Effector memory CD8-positive, alpha-beta T cell (primary cell): ENCODE data around the gene ATG7.

Experiments
- ATAC-seq: fragments of 150-1000 bp; cut with Tn5 transposase; replicated peaks from 2 replicates; pipeline ENCODE4 v1.10.0; 2021; ENCODE audit warnings: mild to moderate bottlenecking, moderate library complexity
- DNase-seq, 3 experiments: peaks; one replicate each; pipeline ENCODE4 v3.0.0; 2021
- H3K27ac Mint-ChIP-seq, 2 donors: one replicate each; pipeline ENCODE4 v1.8.0; 2022; ENCODE audit warnings: mild to moderate bottlenecking in 2 of 2, mixed read lengths in 2 of 2, moderate library complexity in 2 of 2
- H3K27me3 Mint-ChIP-seq, 2 donors: one replicate each; pipeline ENCODE4 v1.8.0; 2022; ENCODE audit warnings: mixed read lengths in 2 of 2
- H3K36me3 Mint-ChIP-seq: one replicate; pipeline ENCODE4 v1.8.0; 2022; ENCODE audit warnings: mild to moderate bottlenecking, moderate library complexity, mixed read lengths; ENCODE audit not compliant: insufficient read depth
- H3K4me1 Mint-ChIP-seq, 2 donors: one replicate each; pipeline ENCODE4 v1.8.0; 2022; ENCODE audit warnings: low read depth in 2 of 2, mixed read lengths in 2 of 2
- H3K4me3 Mint-ChIP-seq, 2 donors: one replicate each; pipeline ENCODE4 v1.8.0; 2022; ENCODE audit warnings: mild to moderate bottlenecking in 2 of 2, mixed read lengths in 2 of 2, moderate library complexity in 2 of 2
- H3K9me3 Mint-ChIP-seq, 2 donors: one replicate each; pipeline ENCODE4 v1.8.0; 2022; ENCODE audit warnings: mixed read lengths in 2 of 2

The ATG7 gene

DNA sequence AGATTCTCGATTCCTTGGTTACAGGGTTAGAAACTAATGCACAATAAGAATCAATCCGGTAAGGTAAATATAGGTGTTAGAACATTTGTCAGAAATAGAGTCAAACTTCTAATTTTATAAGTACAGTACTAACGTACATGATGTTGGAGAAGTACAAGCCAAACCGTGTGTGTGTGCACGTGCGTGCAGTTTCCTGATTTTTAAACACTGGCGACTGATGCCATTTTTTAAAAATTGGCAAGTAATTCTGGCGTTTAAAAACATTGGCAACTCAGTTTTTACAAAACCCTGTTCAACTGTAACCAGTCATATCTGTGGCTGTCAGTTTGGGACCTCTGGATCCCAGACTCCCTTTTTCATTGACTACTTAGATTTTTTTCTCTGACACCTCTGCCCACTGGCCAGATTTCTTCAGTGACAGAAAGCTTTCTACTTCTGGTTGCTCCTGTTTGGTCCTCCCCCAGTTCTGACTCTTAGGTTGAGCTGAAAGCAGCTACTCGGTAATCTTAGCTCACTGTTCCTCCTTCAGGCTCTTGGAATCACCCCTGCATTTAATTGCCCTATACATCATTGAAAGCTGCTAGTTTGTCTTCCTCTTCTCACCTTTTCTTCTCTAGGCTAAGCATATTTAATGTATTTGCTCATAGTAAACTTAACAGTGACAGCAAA, 843 bp downstream of the ATG7 start:
- no peaks in the 10 kb centered on the region for H3K9me3 Mint-ChIP-seq
- H3K4me3 Mint-ChIP-seq: peak overlapping the region; percentile 94 to 97
- peak overlapping the region; percentile 99 for H3K27ac Mint-ChIP-seq
- DNase-seq (peak in 1 of 3 experiments; percentile 2), ATAC-seq (no peak)
- peaks cover 25 to 39% of the 10 kb centered on the region in 2 donors for H3K4me1 Mint-ChIP-seq
- peaks cover 20% of the 10 kb centered on the region for H3K36me3 Mint-ChIP-seq
- H3K27me3 Mint-ChIP-seq: no peaks in the 10 kb centered on the region

DNA sequence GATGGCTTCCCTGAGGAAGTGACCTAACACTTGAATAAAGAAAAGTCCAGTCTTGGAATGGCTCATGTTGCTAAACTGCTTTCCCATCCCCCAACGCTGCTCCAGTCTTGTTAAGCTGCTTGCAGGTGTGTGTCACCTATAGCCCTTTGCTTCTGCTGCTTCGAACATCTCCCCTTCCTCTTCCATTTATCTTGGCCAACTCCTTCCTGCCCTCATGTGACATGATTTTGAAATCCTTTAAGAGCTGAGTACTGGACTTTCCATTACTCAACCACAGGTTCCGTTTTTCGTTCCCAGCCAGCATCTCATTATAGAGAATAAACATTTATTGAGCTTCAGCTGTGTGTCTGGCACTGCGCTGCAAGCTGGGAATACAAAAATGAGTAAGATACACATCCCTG, 1.7 kb downstream of the ATG7 start:
- Mint-ChIP-seq H3K4me3 (peak overlapping the region; percentile 94 to 97), H3K9me3 (no peaks in the 10 kb centered on the region), H3K36me3 (peaks cover 21% of the 10 kb centered on the region), H3K27me3 (no peaks in the 10 kb centered on the region), H3K27ac (peak overlapping the region; percentile 99), H3K4me1 (peaks cover 25 to 39% of the 10 kb centered on the region in 2 donors)
- ATAC-seq: no peak
- no peak for DNase-seq

DNA sequence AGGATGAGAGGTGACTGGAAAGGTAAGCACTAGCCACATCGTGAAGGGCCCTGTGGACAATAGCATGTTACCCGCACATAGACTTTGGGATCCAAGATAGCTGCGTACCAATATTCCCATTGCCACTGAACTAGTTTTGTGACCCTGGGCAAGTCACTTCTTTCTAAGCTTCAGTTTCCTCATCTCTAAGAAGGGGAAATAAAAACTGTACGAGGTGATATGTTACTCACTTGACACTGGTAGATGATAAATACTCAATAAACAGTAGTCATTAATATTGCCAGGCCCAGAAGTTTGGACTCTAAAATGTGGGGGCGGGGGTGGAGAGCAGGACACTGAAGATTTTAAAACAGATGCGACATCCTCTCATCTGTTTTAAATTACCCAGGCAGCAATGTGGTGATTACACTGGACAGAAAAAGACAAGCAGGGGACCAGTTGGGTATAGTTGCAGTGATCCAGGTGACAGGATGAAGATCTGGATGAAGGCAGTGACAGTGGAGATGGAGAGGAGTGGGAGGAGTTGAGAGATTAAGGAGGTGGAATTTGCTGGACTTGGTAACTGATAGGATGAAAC, 2.5 kb downstream of the ATG7 start:
- ATAC-seq: no peak
- H3K4me1 Mint-ChIP-seq: peaks cover 25 to 39% of the 10 kb centered on the region in 2 donors
- peak overlapping the region; percentile 99 for H3K27ac Mint-ChIP-seq
- peaks cover 23% of the 10 kb centered on the region for H3K36me3 Mint-ChIP-seq
- DNase-seq: no peak
- no peaks in the 10 kb centered on the region for H3K27me3 Mint-ChIP-seq
- no peak overlapping the region for H3K4me3 Mint-ChIP-seq
- no peaks in the 10 kb centered on the region for H3K9me3 Mint-ChIP-seq

DNA sequence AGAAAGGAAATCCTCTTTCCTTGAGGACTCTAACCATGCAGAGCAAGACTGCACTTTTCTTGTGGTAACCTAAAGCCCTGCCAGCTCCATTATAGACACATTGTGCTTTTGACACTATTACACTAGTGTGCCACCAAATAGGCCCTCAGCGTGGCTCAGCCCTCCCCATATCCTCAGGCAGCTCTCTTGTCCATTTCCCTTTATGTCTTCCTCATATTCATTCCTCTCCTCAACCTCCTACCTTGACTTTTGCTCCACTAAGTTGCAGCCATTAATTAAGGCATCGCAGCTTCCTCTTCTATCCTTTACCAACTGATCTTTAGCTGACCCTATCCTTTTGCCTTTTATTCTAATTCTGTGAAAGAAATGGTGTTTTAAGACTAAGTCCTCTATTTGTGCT, 3.7 kb downstream of the ATG7 start:
- Mint-ChIP-seq H3K36me3 (peaks cover 27% of the 10 kb centered on the region), H3K27ac (peak overlapping the region in 1 of 2 donors; percentile 0), H3K4me1 (peaks cover 25 to 39% of the 10 kb centered on the region in 2 donors)

DNA sequence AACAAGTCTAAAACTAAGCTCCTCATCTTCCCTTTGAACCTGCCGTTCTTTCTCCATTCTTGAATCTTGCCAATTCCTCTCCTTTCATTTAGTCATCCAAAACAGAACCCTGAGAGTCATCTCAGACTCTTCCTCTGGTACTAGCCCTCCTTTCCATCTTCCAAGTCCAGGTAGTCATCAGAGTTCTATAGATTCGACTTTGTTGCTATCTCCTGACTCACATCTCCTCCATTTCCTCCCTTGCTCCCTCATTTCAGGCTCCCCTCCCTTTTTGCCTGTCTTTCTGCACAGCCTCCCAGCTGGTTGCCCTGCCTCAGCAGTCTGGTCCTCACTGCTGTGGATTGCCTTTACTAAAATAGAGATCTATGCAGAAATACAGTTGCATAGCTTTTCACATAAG, 4.7 kb downstream of the ATG7 start:
- DNase-seq (no peak), ATAC-seq (no peak)
- Mint-ChIP-seq H3K27me3 (no peaks in the 10 kb centered on the region), H3K36me3 (peaks cover 30% of the 10 kb centered on the region), H3K4me3 (no peak overlapping the region), H3K9me3 (no peaks in the 10 kb centered on the region), H3K27ac (peak overlapping the region in 1 of 2 donors; percentile 1), H3K4me1 (peaks cover 24 to 40% of the 10 kb centered on the region in 2 donors)

More for the DNA sequence above, 3.7 kb downstream of the ATG7 start:
- Mint-ChIP-seq H3K27me3 (no peaks in the 10 kb centered on the region), H3K4me3 (no peak overlapping the region), H3K9me3 (no peaks in the 10 kb centered on the region)
- DNase-seq (no peak), ATAC-seq (no peak)

DNA sequence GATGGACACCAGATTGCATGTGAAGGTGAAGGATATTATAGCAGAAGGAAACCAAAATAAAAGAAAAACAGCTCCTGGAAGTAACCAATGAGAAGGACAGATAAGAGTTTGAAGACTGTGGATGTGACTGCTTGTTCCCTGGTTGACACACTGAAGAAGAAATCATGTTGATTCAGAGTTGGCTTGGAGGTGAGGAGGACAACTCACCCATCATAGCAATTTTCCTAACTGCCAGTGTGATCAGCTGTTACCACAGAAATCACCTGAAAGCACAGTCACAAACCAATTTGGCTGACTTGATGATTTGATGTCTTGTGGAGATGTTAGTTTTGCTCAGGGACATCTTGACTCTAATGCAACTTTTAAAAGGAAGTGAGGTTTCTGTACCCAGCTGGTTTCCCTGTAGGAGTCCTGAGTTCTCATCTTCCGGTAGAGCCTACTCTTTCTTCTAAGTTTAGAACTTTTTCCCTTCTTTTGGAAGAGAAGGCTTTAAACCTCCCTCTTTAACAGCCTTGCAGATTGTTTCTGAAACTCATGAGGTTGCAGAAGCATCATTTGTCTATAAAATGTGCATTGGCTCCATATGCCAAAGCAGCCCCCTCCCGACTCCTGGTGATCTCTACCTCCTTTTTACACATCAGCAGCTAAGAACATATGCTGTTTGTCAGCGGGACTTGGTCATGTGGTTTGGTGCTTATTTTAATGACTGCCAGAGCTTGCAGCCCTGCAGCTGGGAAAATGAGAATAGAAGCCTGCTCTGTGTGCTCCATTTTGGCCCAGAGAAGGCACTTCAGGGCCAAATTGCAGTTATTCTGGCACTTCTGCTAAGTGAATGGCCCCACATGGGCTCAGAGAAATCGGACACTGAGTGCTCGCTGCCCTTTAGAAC, 10.3 kb downstream of the ATG7 start:
- DNase-seq (no peak), ATAC-seq (no peak)
- Mint-ChIP-seq H3K36me3 (peaks cover 23% of the 10 kb centered on the region), H3K4me1 (peaks cover 12 to 23% of the 10 kb centered on the region in 2 donors), H3K9me3 (no peaks in the 10 kb centered on the region), H3K27ac (peak overlapping the region; percentile 4 to 65), H3K4me3 (no peak overlapping the region), H3K27me3 (no peaks in the 10 kb centered on the region)

DNA sequence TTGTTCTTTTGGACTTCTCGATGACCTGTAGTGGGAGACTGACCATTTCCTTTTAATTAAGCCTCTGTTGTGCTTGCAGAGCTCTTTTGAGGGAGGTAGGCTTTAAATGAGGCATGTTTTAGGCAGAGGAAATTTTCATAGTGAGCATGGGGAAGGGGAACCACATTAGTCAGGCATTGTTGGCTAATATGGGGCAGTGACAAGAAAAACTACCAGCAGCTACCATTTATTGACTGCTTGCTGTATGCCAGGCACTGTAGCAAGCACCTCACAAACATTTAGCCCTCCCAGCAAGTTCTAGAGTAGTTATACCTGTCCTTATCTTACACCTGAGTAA, 10.9 kb downstream of the ATG7 start:
- H3K4me3 Mint-ChIP-seq: no peak overlapping the region
- H3K9me3 Mint-ChIP-seq: no peaks in the 10 kb centered on the region
- peaks cover 23% of the 10 kb centered on the region for H3K36me3 Mint-ChIP-seq
- DNase-seq (no peak), ATAC-seq (no peak)
- H3K27me3 Mint-ChIP-seq: no peaks in the 10 kb centered on the region
- H3K4me1 Mint-ChIP-seq: peaks cover 12 to 27% of the 10 kb centered on the region in 2 donors
- H3K27ac Mint-ChIP-seq: peak overlapping the region; percentile 65 to 77

DNA sequence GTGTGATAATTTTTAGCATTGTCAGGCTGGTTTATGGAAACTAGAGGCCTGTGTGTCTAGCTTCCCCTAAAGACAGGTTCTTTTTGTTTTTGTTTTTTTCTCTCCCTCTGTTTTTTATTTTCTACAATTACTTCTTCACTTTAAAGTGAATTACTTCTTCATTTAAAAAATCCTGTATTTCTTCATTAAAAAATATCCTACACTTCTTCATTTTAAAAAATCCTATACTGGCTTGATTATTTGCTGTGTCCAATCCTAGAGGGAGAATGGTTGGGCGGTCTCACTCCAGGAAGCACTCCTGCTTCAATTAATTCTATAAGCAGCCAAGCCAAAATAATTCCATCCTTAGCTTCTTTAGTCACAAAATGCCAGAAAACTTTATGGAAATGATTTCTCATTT, 11.8 kb downstream of the ATG7 start:
- Mint-ChIP-seq H3K27me3 (no peaks in the 10 kb centered on the region), H3K36me3 (peaks cover 24% of the 10 kb centered on the region), H3K4me3 (no peak overlapping the region), H3K27ac (peak overlapping the region in 1 of 2 donors; percentile 77), H3K4me1 (peaks cover 17 to 36% of the 10 kb centered on the region in 2 donors), H3K9me3 (no peaks in the 10 kb centered on the region)
- DNase-seq (no peak), ATAC-seq (no peak)

DNA sequence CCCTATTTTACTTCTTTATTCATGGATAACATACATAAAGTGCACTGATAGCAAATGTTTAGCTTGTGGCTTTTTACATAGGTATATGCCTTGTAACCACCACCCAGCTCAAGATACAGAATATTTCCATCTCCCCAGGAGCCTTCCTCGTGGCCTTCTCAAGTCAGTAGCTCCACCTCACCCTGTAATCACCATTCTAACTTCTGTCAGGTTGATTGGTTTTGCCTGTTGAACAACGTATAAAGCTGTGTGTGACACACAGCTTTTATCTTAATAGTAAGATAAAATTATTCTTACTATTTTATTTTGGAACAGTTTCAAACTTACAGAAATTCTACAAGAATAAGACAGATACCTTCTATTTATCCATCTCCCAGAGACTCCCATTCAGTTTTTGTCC, 13.3 kb downstream of the ATG7 start:
- H3K9me3 Mint-ChIP-seq: no peaks in the 10 kb centered on the region
- H3K4me1 Mint-ChIP-seq: peaks cover 27 to 51% of the 10 kb centered on the region in 2 donors
- H3K36me3 Mint-ChIP-seq: peaks cover 22% of the 10 kb centered on the region
- DNase-seq (no peak), ATAC-seq (no peak)
- H3K4me3 Mint-ChIP-seq: no peak overlapping the region
- no peaks in the 10 kb centered on the region for H3K27me3 Mint-ChIP-seq
- peak overlapping the region in 1 of 2 donors; percentile 100 for H3K27ac Mint-ChIP-seq

DNA sequence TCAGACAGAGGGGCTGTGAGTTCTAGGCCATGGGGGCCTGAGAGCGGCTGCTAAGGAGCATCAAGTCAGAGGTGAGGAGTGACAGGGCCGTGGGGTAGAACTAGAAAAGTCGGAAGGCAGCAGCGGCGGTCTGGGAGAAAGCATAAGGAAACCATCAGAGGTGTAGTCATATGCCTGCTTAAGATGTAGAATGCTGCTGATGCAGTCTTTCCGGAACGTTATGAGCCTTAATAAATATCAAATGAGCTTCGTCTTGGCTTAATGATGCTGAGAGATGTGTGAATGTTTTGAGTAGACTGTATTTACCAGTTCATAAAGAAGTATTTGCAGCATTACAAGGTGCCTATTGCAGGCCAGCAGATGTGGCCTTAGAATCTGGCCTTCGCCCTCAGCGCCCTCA, 15.2 kb downstream of the ATG7 start:
- Mint-ChIP-seq H3K4me3 (peak overlapping the region in 1 of 2 donors; percentile 8), H3K4me1 (peaks cover 43 to 63% of the 10 kb centered on the region in 2 donors), H3K27ac (peak overlapping the region; percentile 33 to 100), H3K9me3 (no peaks in the 10 kb centered on the region), H3K27me3 (no peaks in the 10 kb centered on the region), H3K36me3 (peaks cover 23% of the 10 kb centered on the region)
- ATAC-seq (no peak), DNase-seq (no peak)

DNA sequence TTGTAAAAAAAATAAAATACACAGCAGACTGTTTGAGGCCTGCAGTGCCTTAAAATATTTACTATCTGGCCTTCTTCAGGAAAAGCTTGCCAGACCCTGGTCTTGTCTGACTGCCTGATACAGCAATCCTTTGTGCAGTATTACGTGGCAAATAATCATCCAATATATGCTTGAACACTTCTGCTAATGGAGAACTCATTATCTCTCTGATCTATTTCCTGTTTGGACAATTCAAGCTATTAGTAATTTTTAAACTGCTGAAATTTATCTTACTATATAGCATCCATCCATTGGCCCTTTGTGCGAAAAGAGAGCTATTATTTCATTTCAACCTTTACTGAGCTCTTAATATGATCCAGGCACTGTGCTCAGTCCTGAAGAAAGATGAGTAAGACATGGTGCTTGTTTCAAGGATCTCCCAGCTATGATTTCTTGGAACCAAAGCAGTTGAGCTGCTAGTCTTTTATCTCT, 15.9 kb downstream of the ATG7 start:
- Mint-ChIP-seq H3K27ac (peak overlapping the region; percentile 94 to 100), H3K4me1 (peaks cover 40 to 63% of the 10 kb centered on the region in 2 donors), H3K27me3 (no peaks in the 10 kb centered on the region), H3K36me3 (peaks cover 23% of the 10 kb centered on the region), H3K4me3 (no peak overlapping the region), H3K9me3 (no peaks in the 10 kb centered on the region)
- no peak for DNase-seq
- no peak for ATAC-seq

DNA sequence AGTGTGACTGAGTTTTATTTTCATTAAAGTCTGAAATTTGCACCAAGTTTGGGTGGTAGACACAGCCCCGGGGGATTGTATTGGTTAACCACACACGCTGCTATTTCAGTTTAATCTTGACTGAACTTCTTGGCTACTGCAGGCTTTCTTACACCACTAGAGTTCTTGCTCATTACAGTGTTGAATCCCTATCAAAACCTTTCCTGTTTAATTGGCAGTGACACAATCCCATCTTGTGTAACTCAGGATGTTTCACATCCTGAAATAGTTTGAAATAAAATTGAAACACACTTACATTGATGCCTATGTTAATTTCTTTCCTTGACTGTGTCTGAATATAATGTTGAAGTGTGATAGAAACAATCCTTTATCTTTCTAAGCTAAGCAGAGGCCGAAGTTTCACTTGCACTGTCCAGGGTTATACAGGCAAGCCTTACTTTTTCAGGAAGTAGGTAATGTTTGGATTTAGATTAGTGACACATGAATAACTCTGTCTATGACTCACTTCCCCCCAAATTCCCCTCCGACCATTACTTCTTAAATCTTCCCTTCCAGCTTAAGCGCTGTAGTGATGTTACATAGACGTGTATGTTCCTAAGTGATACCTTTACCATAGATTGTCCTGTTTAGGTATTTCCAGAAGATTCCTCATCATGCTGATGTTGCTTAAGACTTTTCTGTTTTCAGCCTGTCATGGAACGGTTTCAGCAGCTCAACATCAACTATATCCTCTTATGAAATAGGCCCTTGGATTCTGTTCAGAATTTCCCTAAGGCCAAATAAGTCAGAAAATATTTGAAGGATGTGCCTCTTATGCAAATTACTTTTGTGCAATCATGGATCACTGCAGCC, 16.8 kb downstream of the ATG7 start:
- Mint-ChIP-seq H3K4me3 (peak overlapping the region; percentile 45 to 82), H3K4me1 (peaks cover 40 to 63% of the 10 kb centered on the region in 2 donors), H3K9me3 (no peaks in the 10 kb centered on the region), H3K36me3 (peaks cover 21% of the 10 kb centered on the region), H3K27me3 (no peaks in the 10 kb centered on the region), H3K27ac (peak overlapping the region; percentile 94 to 100)
- DNase-seq (peak in 2 of 3 experiments; percentile 17 to 28), ATAC-seq (peak; percentile 42)

DNA sequence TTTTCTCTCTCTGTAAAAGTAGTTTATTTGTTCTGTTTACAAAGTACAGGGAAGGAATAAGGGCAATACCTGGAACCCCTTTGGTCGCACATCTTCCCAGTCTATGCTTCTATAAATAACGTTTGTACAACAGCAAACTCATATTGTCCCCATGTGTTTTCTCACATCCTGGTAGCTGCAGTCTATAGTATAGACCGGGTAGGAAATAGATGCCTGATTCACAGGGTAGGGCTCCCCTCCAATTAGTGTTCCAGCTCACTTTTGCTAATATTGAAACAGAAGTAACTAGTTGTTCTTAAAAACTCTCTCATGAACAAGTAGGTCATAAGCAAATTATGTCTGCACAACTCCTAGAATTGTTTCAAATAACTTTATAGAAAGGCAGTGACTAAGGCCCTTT, 17.7 kb downstream of the ATG7 start:
- peaks cover 40 to 63% of the 10 kb centered on the region in 2 donors for H3K4me1 Mint-ChIP-seq
- DNase-seq: no peak

More for the DNA sequence above, 17.7 kb downstream of the ATG7 start:
- ATAC-seq: no peak
- H3K9me3 Mint-ChIP-seq: no peaks in the 10 kb centered on the region
- H3K27me3 Mint-ChIP-seq: no peaks in the 10 kb centered on the region
- H3K4me3 Mint-ChIP-seq: peak overlapping the region; percentile 59 to 82
- peak overlapping the region; percentile 94 to 100 for H3K27ac Mint-ChIP-seq
- peaks cover 18% of the 10 kb centered on the region for H3K36me3 Mint-ChIP-seq
